K562 (cell line): ENCODE results near the gene PITPNM1. TPM values are rescaled to one million over a fixed set of nuclear protein-coding genes. Genes with fewer than 3 reads are reported as not detected.

ENCODE experiments used
- ATF1 ChIP-seq, 2 experiments: fragments of 450-650 bp in 1 of 2; IDR thresholded peaks; 2 replicates each; pipeline ENCODE4 v1.6.1; 2016; ENCODE audit warnings: missing compliant biosample characterization in 1 of 2, missing genetic modification characterization in 1 of 2
- BRD4 ChIP-seq: fragments of 200-600 bp; sonication (generic); IDR thresholded peaks from 2 replicates; pipeline ENCODE4 v1.6.1; 2017; ENCODE audit warnings: inconsistent platforms
- E2F6 ChIP-seq, 2 experiments: IDR thresholded peaks; 2 replicates each; pipeline ENCODE4 v1.6.1; 2011; ENCODE audit warnings: borderline replicate concordance in 1 of 2, control low read depth in 1 of 2, low read depth in 1 of 2, low read length in 1 of 2, mild to moderate bottlenecking in 1 of 2, mixed read lengths in 1 of 2, moderate library complexity in 1 of 2; ENCODE audit not compliant: insufficient read depth in 1 of 2, insufficient read length in 1 of 2, poor library complexity in 1 of 2, severe bottlenecking in 1 of 2; ENCODE audit errors: extremely low read depth in 1 of 2
- GABPA ChIP-seq: fragments of 200-800 bp; sonication (Bioruptor generic); conservative IDR thresholded peaks from 2 replicates; pipeline ENCODE4 v1.6.1; 2016; ENCODE audit warnings: low read depth, missing genetic modification characterization, missing compliant biosample characterization
- HMGN3 ChIP-seq: IDR thresholded peaks from 2 replicates; pipeline ENCODE4 v1.6.1; 2011; ENCODE audit warnings: borderline replicate concordance, low read depth, mild to moderate bottlenecking, mixed read lengths, low read length; ENCODE audit not compliant: insufficient read length; ENCODE audit errors: extremely low read depth
- KLF10 ChIP-seq: fragments of 250-450 bp; sonication (Bioruptor Pico); IDR thresholded peaks from 2 replicates; pipeline ENCODE4 v1.6.1; 2021; ENCODE audit warnings: matching md5 sums
- RAD51 ChIP-seq: fragments of 450-650 bp; IDR thresholded peaks from 2 replicates; pipeline ENCODE4 v1.7.1; 2016; ENCODE audit warnings: low read depth, mild to moderate bottlenecking, borderline replicate concordance
- SIN3A ChIP-seq, 2 experiments: fragments of 150-350 bp in 1 of 2; IDR thresholded peaks; 2 replicates each; pipeline ENCODE4 v1.6.1; 2011 to 2016; ENCODE audit warnings: borderline replicate concordance in 2 of 2, low read depth in 2 of 2, low read length in 2 of 2, mild to moderate bottlenecking in 2 of 2, moderate library complexity in 2 of 2; ENCODE audit not compliant: control insufficient read depth in 1 of 2
- TGIF2 ChIP-seq: sonication (generic); formaldehyde crosslinking; IDR thresholded peaks from 2 replicates; pipeline ENCODE4 v1.8.1; 2022; ENCODE audit warnings: mild to moderate bottlenecking, missing genetic modification reagents, moderate library complexity
- ZNF407 ChIP-seq: fragments of 450-650 bp; IDR thresholded peaks from 2 replicates; pipeline ENCODE4 v1.6.1; 2016; ENCODE audit warnings: low read depth
- ZNF583 ChIP-seq: fragments of 250-450 bp; sonication (Bioruptor Pico); IDR thresholded peaks from 2 replicates; pipeline ENCODE4 v1.4.0; 2020
- polyA plus RNA-seq, 8 experiments: library from polyadenylated mRNA; depleted of rRNA in 4 of 8; stranded (reverse) in 5 of 8; unstranded in 3 of 8; fragments of >200 nt; fragmentation: Nextera tagmentation in 2 of 8; fragmentation: Illumina TruSeq in 1 of 8; extraction: Ambion mirVana in 2 of 8; extraction: Trizol in 1 of 8; gene quantifications; 2 replicates each; pipeline versions ENCODE4 v1.2.1 to v1.2.3, GENCODE V29; 2011 to 2014; ENCODE audit warnings: inconsistent platforms in 1 of 8, missing spikeins in 1 of 8
- total RNA-seq, 7 experiments: library from RNA; depleted of rRNA in 6 of 7; stranded (reverse); fragments of >200 nt in 6 of 7; fragmentation: Illumina TruSeq in 2 of 7; extraction: Trizol in 2 of 7; gene quantifications; 2 replicates each; pipeline versions ENCODE4 v1.2.1 to v1.2.3, GENCODE V29; 2011 to 2021; ENCODE audit warnings: low replicate concordance in 1 of 7
- TF ChIP-seq, protein P1 (sequence below): fragments of 250-450 bp; sonication (Bioruptor Pico); IDR thresholded peaks from 2 replicates; pipeline ENCODE4 v1.5.0; 2021; ENCODE audit warnings: mild to moderate bottlenecking, borderline replicate concordance
- TF ChIP-seq, protein P2 (sequence below), 2 experiments: fragments of 450-650 bp; IDR thresholded peaks; 2 replicates each; pipeline ENCODE4 v1.6.1; 2016

PITPNM1 gene
- total and polyA plus RNA-seq, 9 of the 15 experiments (the other 6 are each of a cell fraction or from before 2014, with no cell fraction given) = 0.11 to 53.7 (median 16.0) TPM

GRCh38 chr11:67504950-67505581 lies at the start of gene PITPNM1 (continued):
- TF ChIP-seq, protein P1, sequence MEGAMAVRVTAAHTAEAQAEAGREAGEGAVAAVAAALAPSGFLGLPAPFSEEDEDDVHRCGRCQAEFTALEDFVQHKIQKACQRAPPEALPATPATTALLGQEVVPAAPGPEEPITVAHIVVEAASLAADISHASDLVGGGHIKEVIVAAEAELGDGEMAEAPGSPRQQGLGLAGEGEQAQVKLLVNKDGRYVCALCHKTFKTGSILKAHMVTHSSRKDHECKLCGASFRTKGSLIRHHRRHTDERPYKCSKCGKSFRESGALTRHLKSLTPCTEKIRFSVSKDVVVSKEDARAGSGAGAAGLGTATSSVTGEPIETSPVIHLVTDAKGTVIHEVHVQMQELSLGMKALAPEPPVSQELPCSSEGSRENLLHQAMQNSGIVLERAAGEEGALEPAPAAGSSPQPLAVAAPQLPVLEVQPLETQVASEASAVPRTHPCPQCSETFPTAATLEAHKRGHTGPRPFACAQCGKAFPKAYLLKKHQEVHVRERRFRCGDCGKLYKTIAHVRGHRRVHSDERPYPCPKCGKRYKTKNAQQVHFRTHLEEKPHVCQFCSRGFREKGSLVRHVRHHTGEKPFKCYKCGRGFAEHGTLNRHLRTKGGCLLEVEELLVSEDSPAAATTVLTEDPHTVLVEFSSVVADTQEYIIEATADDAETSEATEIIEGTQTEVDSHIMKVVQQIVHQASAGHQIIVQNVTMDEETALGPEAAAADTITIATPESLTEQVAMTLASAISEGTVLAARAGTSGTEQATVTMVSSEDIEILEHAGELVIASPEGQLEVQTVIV = no peak
- TF ChIP-seq BRD4 = no peak
- TF ChIP-seq ZNF407 = no peak
- 0 out of 2 replicates have a peak, but pooled peaks have one; percentile 17 for TF ChIP-seq ZNF583 (CRISPR knock-in tag)
- no peak for TF ChIP-seq KLF10
- peak in 1 of 2 experiments; percentile 44; a peak in 1 of 4 replicates for TF ChIP-seq SIN3A (IDR thresholded peaks at IDR 0.05; ENCODE audit: borderline replicate concordance in 2 of 2, control insufficient read depth in 1 of 2, low read depth in 2 of 2, low read length in 2 of 2)
- TF ChIP-seq RAD51 = no peak
- TF ChIP-seq TGIF2 = no peak
- TF ChIP-seq, protein P2, sequence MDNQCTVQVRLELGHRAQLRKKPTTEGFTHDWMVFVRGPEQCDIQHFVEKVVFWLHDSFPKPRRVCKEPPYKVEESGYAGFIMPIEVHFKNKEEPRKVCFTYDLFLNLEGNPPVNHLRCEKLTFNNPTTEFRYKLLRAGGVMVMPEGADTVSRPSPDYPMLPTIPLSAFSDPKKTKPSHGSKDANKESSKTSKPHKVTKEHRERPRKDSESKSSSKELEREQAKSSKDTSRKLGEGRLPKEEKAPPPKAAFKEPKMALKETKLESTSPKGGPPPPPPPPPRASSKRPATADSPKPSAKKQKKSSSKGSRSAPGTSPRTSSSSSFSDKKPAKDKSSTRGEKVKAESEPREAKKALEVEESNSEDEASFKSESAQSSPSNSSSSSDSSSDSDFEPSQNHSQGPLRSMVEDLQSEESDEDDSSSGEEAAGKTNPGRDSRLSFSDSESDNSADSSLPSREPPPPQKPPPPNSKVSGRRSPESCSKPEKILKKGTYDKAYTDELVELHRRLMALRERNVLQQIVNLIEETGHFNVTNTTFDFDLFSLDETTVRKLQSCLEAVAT (IDR thresholded peaks at IDR 0.05) = no peak
- TF ChIP-seq E2F6 (IDR thresholded peaks at IDR 0.05; ENCODE audit: borderline replicate concordance in 1 of 2, extremely low read depth in 1 of 2, insufficient read depth in 1 of 2, insufficient read length in 1 of 2, low read depth in 1 of 2, low read length in 1 of 2, poor library complexity in 1 of 2, severe bottlenecking in 1 of 2) = peak; percentile 24 to 71
- TF ChIP-seq ATF1 (CRISPR knock-in tag; IDR thresholded peaks at IDR 0.05) = no peak
- TF ChIP-seq ATF1 (tag; IDR thresholded peaks at IDR 0.05) = no peak
- peak; percentile 49 for TF ChIP-seq GABPA (tag)
- TF ChIP-seq HMGN3 = peak; percentile 53
